ENCODE measurements around the gene PRRC1.
A peak's percentile ranks its signal among the peaks of the same experiment; 100 is the strongest.

Gene PRRC1

GRCh38 chr5:127583866-127584265 lies 66.4 kb downstream of the PRRC1 start:
- Histone ChIP-seq H3K27me3 (replicated peaks) (no peaks in the 10 kb centered on the region), H3K27ac (no peak overlapping the region), H3K36me3 (replicated peaks) (no peaks in the 10 kb centered on the region), H3K4me3 (ENCODE audit: low read depth, low read length) (no peak overlapping the region)
- no peak for DNase-seq
- TF ChIP-seq CTCF (IDR thresholded peaks at IDR 0.05; ENCODE audit: low read depth, low read length, missing control alignments) = no peak
- in situ Hi-C loops (cut with HindIII; ENCODE audit: low pct_ligation_motif_present, low sequenced_read_pairs) = no loop called here

DNA sequence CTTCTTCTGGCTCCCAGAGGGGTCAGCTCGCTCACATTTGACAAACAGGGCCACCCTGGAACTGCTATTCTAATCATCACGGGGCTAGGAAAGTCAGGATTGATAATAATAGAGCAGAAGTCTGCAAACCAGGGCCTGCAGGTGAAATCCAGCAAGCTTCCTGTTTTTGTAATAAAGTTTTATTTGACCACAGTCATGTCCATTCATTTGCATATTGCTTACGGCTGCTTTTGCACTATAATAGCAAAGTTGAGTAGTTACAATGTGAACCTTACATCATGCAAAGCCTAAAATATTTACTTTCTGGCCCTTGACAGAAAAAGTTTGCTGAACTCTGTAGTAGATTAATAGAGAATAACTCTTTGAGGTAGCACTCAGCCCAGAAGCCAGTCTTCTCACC lies 68.2 kb downstream of the PRRC1 start:
- no peak for DNase-seq
- Histone ChIP-seq H3K27ac (no peak overlapping the region), H3K36me3 (replicated peaks) (no peaks in the 10 kb centered on the region), H3K27me3 (replicated peaks) (no peaks in the 10 kb centered on the region), H3K4me3 (ENCODE audit: low read depth, low read length) (no peak overlapping the region)
- TF ChIP-seq CTCF (IDR thresholded peaks at IDR 0.05; ENCODE audit: low read depth, low read length, missing control alignments) = no peak
- in situ Hi-C loops (cut with HindIII; ENCODE audit: low pct_ligation_motif_present, low sequenced_read_pairs) = no loop called here

GRCh38 chr5:127586066-127586770 lies 68.8 kb downstream of the PRRC1 start:
- no peak for TF ChIP-seq CTCF (IDR thresholded peaks at IDR 0.05; ENCODE audit: low read depth, low read length, missing control alignments)
- DNase-seq = peak; percentile 27
- H3K4me3 ChIP-seq (ENCODE audit: low read depth, low read length) = no peak overlapping the region
- no peaks in the 10 kb centered on the region for H3K36me3 ChIP-seq (replicated peaks)
- H3K27ac ChIP-seq = no peak overlapping the region
- in situ Hi-C loops (cut with HindIII; ENCODE audit: low pct_ligation_motif_present, low sequenced_read_pairs) = no loop called here
- no peaks in the 10 kb centered on the region for H3K27me3 ChIP-seq (replicated peaks)

GRCh38 chr5:127586811-127587210 lies 69.4 kb downstream of the PRRC1 start:
- in situ Hi-C loops (cut with HindIII; ENCODE audit: low pct_ligation_motif_present, low sequenced_read_pairs) = no loop called here
- no peak for DNase-seq
- Histone ChIP-seq H3K27ac (no peak overlapping the region), H3K36me3 (replicated peaks) (no peaks in the 10 kb centered on the region), H3K27me3 (replicated peaks) (no peaks in the 10 kb centered on the region), H3K4me3 (ENCODE audit: low read depth, low read length) (no peak overlapping the region)
- TF ChIP-seq CTCF (IDR thresholded peaks at IDR 0.05; ENCODE audit: low read depth, low read length, missing control alignments) = no peak

GRCh38 chr5:127587246-127587917 lies 69.9 kb downstream of the PRRC1 start:
- H3K27me3 ChIP-seq (replicated peaks) = no peaks in the 10 kb centered on the region
- H3K36me3 ChIP-seq (replicated peaks) = no peaks in the 10 kb centered on the region
- in situ Hi-C loops (cut with HindIII; ENCODE audit: low pct_ligation_motif_present, low sequenced_read_pairs) = no loop called here
- no peak for TF ChIP-seq CTCF (IDR thresholded peaks at IDR 0.05; ENCODE audit: low read depth, low read length, missing control alignments)
- H3K27ac ChIP-seq = no peak overlapping the region
- DNase-seq = no peak
- H3K4me3 ChIP-seq (ENCODE audit: low read depth, low read length) = no peak overlapping the region

All from brain microvascular endothelial cell (primary cell).